ENCODE results near the gene ENG.

ENG gene

DNA sequence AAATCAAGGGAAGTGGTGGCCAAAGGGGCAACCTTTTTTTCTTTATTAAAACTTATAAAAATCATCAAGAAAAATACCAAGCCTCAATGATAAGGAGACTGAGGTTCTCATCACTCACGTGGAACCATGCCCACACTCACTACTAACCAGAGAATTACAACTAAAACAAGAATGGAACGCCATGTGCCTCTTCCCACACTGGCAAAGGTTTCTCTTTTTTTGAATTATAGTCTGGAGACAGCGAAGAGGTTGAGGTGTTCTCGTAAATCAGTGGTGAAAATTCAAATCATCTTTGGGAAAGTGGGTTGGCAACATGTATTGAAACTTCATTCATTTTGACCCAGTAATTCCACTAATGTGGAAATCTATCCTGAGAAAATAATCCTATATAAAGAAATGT, 32.4 kb downstream of the ENG start:
- DNase-seq (ENCODE audit: low spot score) (no peak), ATAC-seq (ENCODE audit: low read depth) (no peak)
- TF ChIP-seq, protein P1, sequence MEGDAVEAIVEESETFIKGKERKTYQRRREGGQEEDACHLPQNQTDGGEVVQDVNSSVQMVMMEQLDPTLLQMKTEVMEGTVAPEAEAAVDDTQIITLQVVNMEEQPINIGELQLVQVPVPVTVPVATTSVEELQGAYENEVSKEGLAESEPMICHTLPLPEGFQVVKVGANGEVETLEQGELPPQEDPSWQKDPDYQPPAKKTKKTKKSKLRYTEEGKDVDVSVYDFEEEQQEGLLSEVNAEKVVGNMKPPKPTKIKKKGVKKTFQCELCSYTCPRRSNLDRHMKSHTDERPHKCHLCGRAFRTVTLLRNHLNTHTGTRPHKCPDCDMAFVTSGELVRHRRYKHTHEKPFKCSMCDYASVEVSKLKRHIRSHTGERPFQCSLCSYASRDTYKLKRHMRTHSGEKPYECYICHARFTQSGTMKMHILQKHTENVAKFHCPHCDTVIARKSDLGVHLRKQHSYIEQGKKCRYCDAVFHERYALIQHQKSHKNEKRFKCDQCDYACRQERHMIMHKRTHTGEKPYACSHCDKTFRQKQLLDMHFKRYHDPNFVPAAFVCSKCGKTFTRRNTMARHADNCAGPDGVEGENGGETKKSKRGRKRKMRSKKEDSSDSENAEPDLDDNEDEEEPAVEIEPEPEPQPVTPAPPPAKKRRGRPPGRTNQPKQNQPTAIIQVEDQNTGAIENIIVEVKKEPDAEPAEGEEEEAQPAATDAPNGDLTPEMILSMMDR (IDR thresholded peaks at IDR 0.05; ENCODE audit: poor library complexity, severe bottlenecking) = no peak
- Histone ChIP-seq H3K4me1 (ENCODE audit: insufficient read depth, poor library complexity, severe bottlenecking) (no peaks in the 10 kb centered on the region), H3K36me3 (ENCODE audit: low read depth) (peaks cover 6% of the 10 kb centered on the region), H3K27me3 (ENCODE audit: insufficient read depth, poor library complexity, severe bottlenecking) (no peaks in the 10 kb centered on the region), H3K9me3 (ENCODE audit: severe bottlenecking) (no peaks in the 10 kb centered on the region), H3K27ac (ENCODE audit: poor library complexity, severe bottlenecking) (no peak overlapping the region), H3K4me3 (ENCODE audit: severe bottlenecking) (no peak overlapping the region)

DNA sequence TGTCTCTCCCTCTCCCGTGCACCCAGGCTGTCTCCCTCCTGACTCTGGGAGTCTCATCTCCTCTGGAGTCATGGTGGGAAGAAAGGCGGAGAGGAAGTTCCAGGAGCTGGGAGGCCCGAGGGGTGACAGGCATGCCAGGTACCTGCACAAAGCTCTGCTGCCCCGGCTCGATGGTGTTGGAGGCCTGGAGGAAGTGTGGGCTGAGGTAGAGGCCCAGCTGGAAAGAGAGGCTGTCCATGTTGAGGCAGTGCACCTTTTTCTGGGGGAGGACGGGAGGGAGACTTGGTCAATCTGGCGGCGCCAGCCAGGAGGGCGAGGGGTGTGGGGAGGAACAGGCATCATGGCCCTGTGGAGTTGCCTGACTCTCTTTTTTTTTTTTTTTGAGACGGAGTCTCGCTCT, 35.9 kb downstream of the ENG start:
- TF ChIP-seq, protein P1 (IDR thresholded peaks at IDR 0.05; ENCODE audit: poor library complexity, severe bottlenecking) = no peak
- no peaks in the 10 kb centered on the region for H3K4me1 ChIP-seq (ENCODE audit: insufficient read depth, poor library complexity, severe bottlenecking)
- no peaks in the 10 kb centered on the region for H3K27me3 ChIP-seq (ENCODE audit: insufficient read depth, poor library complexity, severe bottlenecking)
- no peak overlapping the region for H3K4me3 ChIP-seq (ENCODE audit: severe bottlenecking)
- no peak for ATAC-seq (ENCODE audit: low read depth)
- peaks cover 19% of the 10 kb centered on the region for H3K36me3 ChIP-seq (ENCODE audit: low read depth)
- no peak overlapping the region for H3K27ac ChIP-seq (ENCODE audit: poor library complexity, severe bottlenecking)
- DNase-seq (ENCODE audit: low spot score) = peak; percentile 65
- H3K9me3 ChIP-seq (ENCODE audit: severe bottlenecking) = no peaks in the 10 kb centered on the region

DNA sequence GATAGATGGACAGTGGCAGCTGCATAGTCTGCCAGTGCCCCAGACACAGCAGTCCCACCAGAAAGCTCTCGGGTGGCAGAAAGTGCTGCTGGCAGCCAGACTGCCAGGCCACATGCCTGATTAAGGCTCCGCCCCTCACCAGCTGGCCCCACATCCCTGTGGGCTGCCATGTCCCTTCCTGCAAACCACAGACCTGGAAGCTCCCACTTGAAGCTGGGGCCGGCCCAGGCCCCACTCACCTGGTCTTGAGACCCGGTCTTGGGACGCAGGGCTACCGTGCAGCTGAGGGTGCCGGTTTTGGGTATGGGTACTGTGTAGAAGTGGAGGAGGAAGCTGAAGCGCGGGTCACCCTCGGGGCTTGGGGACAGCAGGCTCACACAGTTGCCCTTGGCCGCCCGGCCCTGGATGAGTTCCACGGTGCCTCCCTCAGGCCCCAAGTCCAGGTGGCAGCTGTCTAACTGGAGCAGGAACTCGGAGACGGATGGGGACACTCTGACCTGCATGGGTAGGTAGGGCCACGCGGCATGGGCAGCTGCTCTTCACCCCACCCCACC, 36.5 kb downstream of the ENG start:
- peak; percentile 49 for DNase-seq (ENCODE audit: low spot score)
- Histone ChIP-seq H3K27me3 (ENCODE audit: insufficient read depth, poor library complexity, severe bottlenecking) (no peaks in the 10 kb centered on the region), H3K4me1 (ENCODE audit: insufficient read depth, poor library complexity, severe bottlenecking) (no peaks in the 10 kb centered on the region), H3K4me3 (ENCODE audit: severe bottlenecking) (no peak overlapping the region), H3K36me3 (ENCODE audit: low read depth) (peaks cover 24% of the 10 kb centered on the region), H3K9me3 (ENCODE audit: severe bottlenecking) (no peaks in the 10 kb centered on the region), H3K27ac (ENCODE audit: poor library complexity, severe bottlenecking) (no peak overlapping the region)
- TF ChIP-seq, protein P1 (IDR thresholded peaks at IDR 0.05; ENCODE audit: poor library complexity, severe bottlenecking) = no peak
- ATAC-seq (ENCODE audit: low read depth) = no peak

DNA sequence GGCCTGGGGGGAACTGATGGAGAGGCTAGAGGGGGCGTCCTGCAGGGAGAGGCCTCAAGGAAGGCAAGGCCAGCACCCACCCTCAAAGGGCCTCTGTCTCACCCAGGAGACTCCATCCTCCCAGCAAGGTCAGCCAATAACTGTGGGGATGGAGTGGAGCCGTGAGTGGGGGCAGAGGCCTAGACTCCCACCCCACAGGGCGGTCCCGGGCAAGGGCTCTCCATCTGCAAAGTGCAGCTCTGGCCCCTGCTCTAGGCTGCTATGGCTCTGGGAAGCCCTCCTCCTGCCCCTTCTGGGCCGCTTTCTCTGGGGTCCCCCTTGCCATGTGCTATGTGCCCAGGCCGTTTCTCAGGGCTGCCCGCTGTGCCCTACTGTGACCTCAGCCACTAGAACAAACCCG, 37.7 kb downstream of the ENG start:
- Histone ChIP-seq H3K9me3 (ENCODE audit: severe bottlenecking) (no peaks in the 10 kb centered on the region), H3K27ac (ENCODE audit: poor library complexity, severe bottlenecking) (no peak overlapping the region), H3K4me3 (ENCODE audit: severe bottlenecking) (no peak overlapping the region), H3K4me1 (ENCODE audit: insufficient read depth, poor library complexity, severe bottlenecking) (no peaks in the 10 kb centered on the region), H3K36me3 (ENCODE audit: low read depth) (peaks cover 37% of the 10 kb centered on the region), H3K27me3 (ENCODE audit: insufficient read depth, poor library complexity, severe bottlenecking) (no peaks in the 10 kb centered on the region)
- TF ChIP-seq, protein P1 (IDR thresholded peaks at IDR 0.05; ENCODE audit: poor library complexity, severe bottlenecking) = no peak
- no peak; the same call in 1 of the 3 replicates for ATAC-seq (ENCODE audit: low read depth)
- peak; percentile 54 for DNase-seq (ENCODE audit: low spot score)

DNA sequence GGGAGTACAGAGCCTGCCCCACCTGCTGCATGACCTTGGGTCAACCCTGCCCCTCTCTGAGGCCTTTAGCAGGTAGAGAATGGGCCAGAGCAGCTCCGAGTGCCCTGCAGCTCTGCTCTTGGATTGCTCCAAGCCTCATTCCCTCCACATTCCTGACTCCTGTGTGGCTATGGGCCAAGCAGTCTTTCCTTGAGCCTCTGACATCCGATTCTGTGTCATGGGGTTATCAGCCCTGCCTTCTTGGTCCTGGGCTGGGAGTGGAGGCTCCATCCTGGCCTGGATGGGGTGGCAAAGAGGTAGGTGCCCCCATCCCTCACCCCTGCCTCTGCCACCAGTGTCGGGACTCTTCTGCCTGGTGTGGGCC, 38.1 kb downstream of the ENG start:
- H3K9me3 ChIP-seq (ENCODE audit: severe bottlenecking) = no peaks in the 10 kb centered on the region
- H3K36me3 ChIP-seq (ENCODE audit: low read depth) = peaks cover 40% of the 10 kb centered on the region
- TF ChIP-seq, protein P1 (IDR thresholded peaks at IDR 0.05; ENCODE audit: poor library complexity, severe bottlenecking) = no peak
- ATAC-seq (ENCODE audit: low read depth) = peak; percentile 10; the same call in 2 of the 3 replicates
- no peak overlapping the region for H3K4me3 ChIP-seq (ENCODE audit: severe bottlenecking)
- H3K4me1 ChIP-seq (ENCODE audit: insufficient read depth, poor library complexity, severe bottlenecking) = no peaks in the 10 kb centered on the region
- no peak overlapping the region for H3K27ac ChIP-seq (ENCODE audit: poor library complexity, severe bottlenecking)
- no peaks in the 10 kb centered on the region for H3K27me3 ChIP-seq (ENCODE audit: insufficient read depth, poor library complexity, severe bottlenecking)
- no peak for DNase-seq (ENCODE audit: low spot score)
